Mesenchymal stem cell (in vitro differentiated cells and primary cell): Measurements from ENCODE around the gene RELB.

Experiments
- DNase-seq: peaks from one replicate; pipeline ENCODE4 v3.0.0-alpha.2; 2013
- H2AFZ ChIP-seq: one replicate; pipeline ENCODE4 v1.6.1; 2013; ENCODE audit warnings: low read depth, mild to moderate bottlenecking, control low read depth, inconsistent platforms, low read length, moderate library complexity
- H2AK5ac ChIP-seq: 2 replicates; pipeline ENCODE4 v1.6.1; 2013; ENCODE audit warnings: low read length, moderate library complexity, mild to moderate bottlenecking, inconsistent platforms; ENCODE audit not compliant: severe bottlenecking
- H2BK120ac ChIP-seq: one replicate; pipeline ENCODE4 v1.6.1; 2013; ENCODE audit warnings: low read depth, mild to moderate bottlenecking, inconsistent platforms, low read length, moderate library complexity
- H2BK12ac ChIP-seq, 2 experiments: one replicate each; pipeline ENCODE4 v1.6.1; 2013; ENCODE audit warnings: inconsistent platforms in 2 of 2, low read length in 2 of 2, mild to moderate bottlenecking in 2 of 2, moderate library complexity in 2 of 2, control low read depth in 1 of 2
- H2BK15ac ChIP-seq: one replicate; pipeline ENCODE4 v1.6.1; 2013; ENCODE audit warnings: mild to moderate bottlenecking, low read depth, inconsistent platforms; ENCODE audit not compliant: poor library complexity, severe bottlenecking
- H2BK5ac ChIP-seq: 2 replicates; pipeline ENCODE4 v1.6.1; 2013; ENCODE audit warnings: low read depth, mild to moderate bottlenecking, low read length, control low read depth, inconsistent platforms; ENCODE audit not compliant: poor library complexity, severe bottlenecking
- H3K14ac ChIP-seq, 2 experiments: one replicate each; pipeline ENCODE4 v1.6.1; 2013; ENCODE audit warnings: inconsistent platforms in 2 of 2, low read length in 2 of 2, control low read depth in 1 of 2, mild to moderate bottlenecking in 1 of 2, moderate library complexity in 1 of 2
- H3K18ac ChIP-seq, 2 experiments: one replicate each; pipeline ENCODE4 v1.6.1; 2013; ENCODE audit warnings: inconsistent platforms in 2 of 2, low read length in 2 of 2, control low read depth in 1 of 2, low read depth in 1 of 2, mild to moderate bottlenecking in 1 of 2
- H3K23ac ChIP-seq, 2 experiments: one replicate each; pipeline ENCODE4 v1.6.1; 2013; ENCODE audit warnings: inconsistent platforms in 2 of 2, low read length in 2 of 2, mild to moderate bottlenecking in 2 of 2, moderate library complexity in 2 of 2, control low read depth in 1 of 2
- H3K27ac ChIP-seq: 2 replicates; pipeline ENCODE4 v1.5.1; 2013; ENCODE audit warnings: mild to moderate bottlenecking, moderate library complexity, low read length, control low read depth, inconsistent platforms; ENCODE audit not compliant: poor library complexity, severe bottlenecking
- H3K27me3 ChIP-seq, 2 experiments: 2 replicates each; pipeline versions ENCODE4 v1.6.1 to v1.7.0; 2013; ENCODE audit warnings: low read length in 2 of 2, mild to moderate bottlenecking in 2 of 2, moderate library complexity in 2 of 2, control low read depth in 1 of 2, inconsistent platforms in 1 of 2; ENCODE audit not compliant: control insufficient read depth in 1 of 2, insufficient read depth in 1 of 2
- H3K36me3 ChIP-seq, 2 experiments: 2 replicates each; pipeline versions ENCODE4 v1.6.1 to v1.7.0; 2013; ENCODE audit warnings: low read length in 2 of 2, control low read depth in 1 of 2, inconsistent platforms in 1 of 2, low read depth in 1 of 2, mild to moderate bottlenecking in 1 of 2; ENCODE audit not compliant: insufficient read depth in 2 of 2, control insufficient read depth in 1 of 2
- H3K4ac ChIP-seq, 2 experiments: one replicate each; pipeline ENCODE4 v1.6.1; 2013; ENCODE audit warnings: inconsistent platforms in 2 of 2, low read length in 2 of 2, mild to moderate bottlenecking in 2 of 2, moderate library complexity in 2 of 2, control low read depth in 1 of 2, low read depth in 1 of 2
- H3K4me1 ChIP-seq: 2 replicates; pipeline ENCODE4 v1.6.1; 2013; ENCODE audit warnings: low read depth, low read length, control low read depth; ENCODE audit not compliant: control insufficient read depth, insufficient read depth
- H3K4me2 ChIP-seq: 2 replicates; pipeline ENCODE4 v1.6.1; 2013; ENCODE audit warnings: low read length, mild to moderate bottlenecking, inconsistent platforms; ENCODE audit not compliant: poor library complexity, severe bottlenecking
- H3K4me3 ChIP-seq, 2 experiments: 2 replicates each; pipeline versions ENCODE4 v1.5.1 to v1.7.0; 2013; ENCODE audit warnings: low read length in 2 of 2, mild to moderate bottlenecking in 2 of 2, control low read depth in 1 of 2, low read depth in 1 of 2; ENCODE audit not compliant: insufficient read depth in 1 of 2
- H3K79me1 ChIP-seq: replicated peaks from 2 replicates; pipeline ENCODE4 v1.6.1; 2013; ENCODE audit warnings: mild to moderate bottlenecking, control low read depth, low read length, inconsistent platforms; ENCODE audit not compliant: poor library complexity, severe bottlenecking
- H3K9ac ChIP-seq: 2 replicates; pipeline ENCODE4 v1.7.0; 2013; ENCODE audit warnings: mild to moderate bottlenecking, low read length, moderate library complexity
- H3K9me3 ChIP-seq: 2 replicates; pipeline ENCODE4 v1.7.0; 2013; ENCODE audit warnings: mild to moderate bottlenecking, low read length; ENCODE audit not compliant: control insufficient read depth
- H4K8ac ChIP-seq: one replicate; pipeline ENCODE4 v1.6.1; 2013; ENCODE audit warnings: inconsistent platforms, mild to moderate bottlenecking, low read length, moderate library complexity
- H4K91ac ChIP-seq: one replicate; pipeline ENCODE4 v1.6.1; 2013; ENCODE audit warnings: mild to moderate bottlenecking, low read length, inconsistent platforms
- WGBS: methylation state at CpG from one replicate; pipeline ENCODE4 v1.1.7; 2013; ENCODE audit warnings: mixed read lengths; 5-methylcytosine and 5-hydroxymethylcytosine counted together

The RELB gene

GRCh38 chr19:45070214-45070613, 69.0 kb downstream of the RELB start:
- Histone ChIP-seq H3K27ac (no peak overlapping the region), H2BK12ac (no peak overlapping the region), H3K79me1 (peaks cover 24% of the 10 kb centered on the region)

GRCh38 chr19:45070861-45071544, 69.7 kb downstream of the RELB start:
- H3K4ac ChIP-seq, result no peak overlapping the region
- H2AK5ac ChIP-seq, result no peak overlapping the region
- H2AFZ ChIP-seq, result no peak overlapping the region
- no peaks in the 10 kb centered on the region for H3K9me3 ChIP-seq
- WGBS, result 91% methylated on average over 11 of the region's 19 CpGs
- H2BK15ac ChIP-seq, result no peak overlapping the region
- H4K8ac ChIP-seq, result no peak overlapping the region
- no peaks in the 10 kb centered on the region for H3K27me3 ChIP-seq
- peaks cover 10% of the 10 kb centered on the region for H3K4me1 ChIP-seq
- no peak overlapping the region for H2BK120ac ChIP-seq
- no peak overlapping the region for H3K27ac ChIP-seq
- no peak overlapping the region for H2BK5ac ChIP-seq
- no peak overlapping the region for H2BK12ac ChIP-seq
- no peak overlapping the region for H3K4me2 ChIP-seq
- no peak overlapping the region for H3K14ac ChIP-seq
- peaks cover 24% of the 10 kb centered on the region for H3K79me1 ChIP-seq
- H3K23ac ChIP-seq, result no peak overlapping the region
- peaks cover 52 to 68% of the 10 kb centered on the region in 2 experiments for H3K36me3 ChIP-seq
- no peak for DNase-seq
- H4K91ac ChIP-seq, result peak overlapping the region; percentile 23
- H3K9ac ChIP-seq, result no peak overlapping the region
- H3K18ac ChIP-seq, result no peak overlapping the region
- H3K4me3 ChIP-seq, result no peak overlapping the region

More at GRCh38 chr19:45070214-45070613, 69.0 kb downstream of the RELB start:
- no peak overlapping the region for H4K8ac ChIP-seq
- peaks cover 59 to 76% of the 10 kb centered on the region in 2 experiments for H3K36me3 ChIP-seq
- H3K4me1 ChIP-seq, result peaks cover 3% of the 10 kb centered on the region
- no peak overlapping the region for H2BK15ac ChIP-seq
- no peaks in the 10 kb centered on the region for H3K9me3 ChIP-seq
- no peak overlapping the region for H3K14ac ChIP-seq
- no peaks in the 10 kb centered on the region for H3K27me3 ChIP-seq
- H3K9ac ChIP-seq, result no peak overlapping the region
- H3K18ac ChIP-seq, result no peak overlapping the region
- H3K4me2 ChIP-seq, result no peak overlapping the region
- no peak overlapping the region for H4K91ac ChIP-seq
- H2AK5ac ChIP-seq, result no peak overlapping the region
- no peak overlapping the region for H2AFZ ChIP-seq
- no peak overlapping the region for H2BK120ac ChIP-seq
- H3K23ac ChIP-seq, result no peak overlapping the region
- no peak overlapping the region for H3K4ac ChIP-seq
- WGBS, result 92% methylated on average over 6 of the region's 6 CpGs
- H3K4me3 ChIP-seq, result no peak overlapping the region
- DNase-seq, result no peak
- no peak overlapping the region for H2BK5ac ChIP-seq

- Histone ChIP-seq H4K8ac (no peak overlapping the region), H3K79me1 (peaks cover 23% of the 10 kb centered on the region), H2BK15ac (no peak overlapping the region), H2BK120ac (no peak overlapping the region), H2BK12ac (no peak overlapping the region), H3K27ac (no peak overlapping the region), H3K18ac (no peak overlapping the region), H3K4me3 (no peak overlapping the region), H3K27me3 (no peaks in the 10 kb centered on the region), H3K4ac (no peak overlapping the region), H3K4me1 (peaks cover 15% of the 10 kb centered on the region), H2AFZ (no peak overlapping the region), H4K91ac (peak overlapping the region; percentile 25), H3K4me2 (no peak overlapping the region), H2BK5ac (no peak overlapping the region), H3K14ac (no peak overlapping the region), H3K23ac (no peak overlapping the region), H3K9ac (no peak overlapping the region), H3K36me3 (peaks cover 51 to 64% of the 10 kb centered on the region in 2 experiments), H3K9me3 (no peaks in the 10 kb centered on the region), H2AK5ac (no peak overlapping the region)
- WGBS, result 97% methylated on average over 25 of the region's 25 CpGs
- no peak for DNase-seq
These were observed 70.3 kb downstream of the RELB start for GRCh38 chr19:45071545-45071938.

- H3K9ac ChIP-seq, result no peak overlapping the region
- no peak overlapping the region for H2BK120ac ChIP-seq
- no peak overlapping the region for H2BK5ac ChIP-seq
- no peak overlapping the region for H2AFZ ChIP-seq
- H2BK12ac ChIP-seq, result no peak overlapping the region
- no peak overlapping the region for H4K91ac ChIP-seq
- H2AK5ac ChIP-seq, result no peak overlapping the region
- no peak overlapping the region for H3K4me3 ChIP-seq
- 93% methylated on average over 34 of the region's 34 CpGs for WGBS
- no peak overlapping the region for H2BK15ac ChIP-seq
- H3K4me1 ChIP-seq, result peaks cover 17% of the 10 kb centered on the region
- H3K27me3 ChIP-seq, result no peaks in the 10 kb centered on the region
- peaks cover 45 to 58% of the 10 kb centered on the region in 2 experiments for H3K36me3 ChIP-seq
- H3K9me3 ChIP-seq, result no peaks in the 10 kb centered on the region
- H3K18ac ChIP-seq, result no peak overlapping the region
- peaks cover 17% of the 10 kb centered on the region for H3K79me1 ChIP-seq
- no peak overlapping the region for H3K4ac ChIP-seq
- no peak overlapping the region for H3K27ac ChIP-seq
- H3K23ac ChIP-seq, result no peak overlapping the region
- no peak overlapping the region for H3K4me2 ChIP-seq
- no peak for DNase-seq
- H3K14ac ChIP-seq, result no peak overlapping the region
- H4K8ac ChIP-seq, result no peak overlapping the region
These were observed 70.9 kb downstream of the RELB start for GRCh38 chr19:45071969-45072790.
